Vagina (tissue), 2 donors: ENCODE results near the gene COL8A2. TPM values are rescaled to one million over a fixed set of nuclear protein-coding genes. Genes with fewer than 3 reads are reported as not detected.

Source experiments
- DNase-seq, 2 donors: peaks; one replicate each; pipeline ENCODE4 v3.0.0-alpha.2; 2017; ENCODE audit errors: extremely low spot score in 2 of 2
- H3K27ac ChIP-seq: fragments of 200-600 bp; sonication (generic); one replicate; pipeline ENCODE4 v1.5.1; 2019
- H3K27me3 ChIP-seq: fragments of 200-600 bp; sonication (generic); one replicate; pipeline ENCODE4 v1.5.1; 2019
- H3K36me3 ChIP-seq, 2 donors: fragments of 200-600 bp; sonication (generic); one replicate each; pipeline ENCODE4 v1.5.1; 2017 to 2019
- H3K4me1 ChIP-seq: fragments of 200-600 bp; sonication (generic); one replicate; pipeline ENCODE4 v1.5.1; 2019
- H3K4me3 ChIP-seq, 2 donors: fragments of 200-600 bp; sonication (generic); 1 replicate in 1 of 2; 2 replicates in 1 of 2; pipeline ENCODE4 v1.5.1; 2016 to 2019
- H3K9me3 ChIP-seq: fragments of 200-600 bp; sonication (generic); one replicate; pipeline ENCODE4 v1.5.1; 2019
- CTCF ChIP-seq, 3 experiments: fragments of 450-650 bp in 2 of 3; fragments of 200-600 bp in 1 of 3; sonication (generic) in 1 of 3; IDR thresholded peaks; one replicate each; pipeline ENCODE4 v1.5.1; 2017 to 2019; ENCODE audit warnings: antibody characterized with exemption in 3 of 3, mild to moderate bottlenecking in 2 of 3, moderate library complexity in 2 of 3
- POLR2A ChIP-seq, 2 donors: fragments of 450-650 bp; IDR thresholded peaks; one replicate each; pipeline ENCODE4 v1.6.1; 2017; ENCODE audit warnings: antibody characterized with exemption in 2 of 2, mild to moderate bottlenecking in 2 of 2, moderate library complexity in 2 of 2
- POLR2AphosphoS5 ChIP-seq, 2 donors: sonication (generic); formaldehyde crosslinking; IDR thresholded peaks; one replicate each; pipeline ENCODE4 v1.9.0; 2017; ENCODE audit warnings: antibody characterized with exemption in 2 of 2, mild to moderate bottlenecking in 2 of 2, low read depth in 1 of 2; ENCODE audit not compliant: insufficient read depth in 1 of 2
- intact Hi-C: fragments of 100-400 bp; cut with DNase I; formaldehyde crosslinking; loops from one replicate; pipeline ENCODE4 v1.15.1; 2023
- total RNA-seq: library from RNA; depleted of rRNA; stranded (reverse); fragments of >200 nt; gene quantifications from one replicate; pipeline ENCODE4 v1.2.3, GENCODE V29; 2016

Gene COL8A2
- total RNA-seq, 1 donor from 2014 or later, result 6.4 TPM

GRCh38 chr1:36088577-36089392 is 36.2 kb downstream of the COL8A2 start, which contains the start of gene ADPRS:
Gene ADPRS (plus strand): TSS chr1:36088892. CDS start chr1:36088905, 13 bp downstream.
- Histone ChIP-seq H3K27ac (peak within 1 kb of the TSS; percentile 88), H3K9me3 (no peaks in the 10 kb centered on the region), H3K4me3 (peak within 1 kb of the TSS; percentile 89 to 99), H3K4me1 (peaks cover 38% of the 10 kb centered on the region), H3K27me3 (no peaks in the 10 kb centered on the region), H3K36me3 (peaks cover 0 to 26% of the 10 kb centered on the region in 2 donors)
- peak in 1 of 2 donors; percentile 96 for DNase-seq
- intact Hi-C loops, result no loop called here
- TF ChIP-seq POLR2AphosphoS5 (IDR thresholded peaks at IDR 0.05; ENCODE audit: insufficient read depth in 1 of 2, low read depth in 1 of 2) (peak; percentile 78 to 86), POLR2A (IDR thresholded peaks at IDR 0.05) (peak in 1 of 2 donors; percentile 60), CTCF (IDR thresholded peaks at IDR 0.05) (peak; percentile 89 to 99 (median 99))

- intact Hi-C loops, result no loop called here
- Histone ChIP-seq H3K4me1 (peaks cover 40% of the 10 kb centered on the region), H3K36me3 (peaks cover 0 to 21% of the 10 kb centered on the region in 2 donors), H3K4me3 (peak overlapping the region; percentile 89 to 99), H3K27ac (peak overlapping the region; percentile 88), H3K27me3 (no peaks in the 10 kb centered on the region), H3K9me3 (no peaks in the 10 kb centered on the region)
- no peak for DNase-seq
- no peak for TF ChIP-seq POLR2A (IDR thresholded peaks at IDR 0.05)
- no peak for TF ChIP-seq POLR2AphosphoS5 (IDR thresholded peaks at IDR 0.05; ENCODE audit: insufficient read depth in 1 of 2, low read depth in 1 of 2)
- no peak for TF ChIP-seq CTCF (IDR thresholded peaks at IDR 0.05)
Observed at GRCh38 chr1:36088265-36088576, 36.8 kb downstream of the COL8A2 start.

GRCh38 chr1:36087233-36088123 is 37.5 kb downstream of the COL8A2 start:
- Histone ChIP-seq H3K27ac (no peak overlapping the region), H3K4me1 (peaks cover 40% of the 10 kb centered on the region), H3K27me3 (no peaks in the 10 kb centered on the region), H3K36me3 (peaks cover 0 to 13% of the 10 kb centered on the region in 2 donors), H3K4me3 (peak overlapping the region in 1 of 2 donors; percentile 99), H3K9me3 (no peaks in the 10 kb centered on the region)
- intact Hi-C loops, result no loop called here
- TF ChIP-seq CTCF (IDR thresholded peaks at IDR 0.05), result no peak
- no peak for TF ChIP-seq POLR2A (IDR thresholded peaks at IDR 0.05)
- no peak for TF ChIP-seq POLR2AphosphoS5 (IDR thresholded peaks at IDR 0.05; ENCODE audit: insufficient read depth in 1 of 2, low read depth in 1 of 2)
- no peak for DNase-seq

GRCh38 chr1:36086529-36087232 is 38.3 kb downstream of the COL8A2 start:
- H3K4me1 ChIP-seq, result peaks cover 40% of the 10 kb centered on the region
- H3K4me3 ChIP-seq, result no peak overlapping the region
- intact Hi-C loops, result no loop called here
- peaks cover 0 to 5% of the 10 kb centered on the region in 2 donors for H3K36me3 ChIP-seq
- no peak for DNase-seq
- TF ChIP-seq POLR2A (IDR thresholded peaks at IDR 0.05), result no peak
- TF ChIP-seq POLR2AphosphoS5 (IDR thresholded peaks at IDR 0.05; ENCODE audit: insufficient read depth in 1 of 2, low read depth in 1 of 2), result no peak
- TF ChIP-seq CTCF (IDR thresholded peaks at IDR 0.05), result no peak
- H3K27me3 ChIP-seq, result no peaks in the 10 kb centered on the region
- no peak overlapping the region for H3K27ac ChIP-seq
- no peaks in the 10 kb centered on the region for H3K9me3 ChIP-seq
